GM12878 (cell line): ENCODE data around the gene SLC23A2.

ENCODE experiments used
- CHD4 ChIP-seq: fragments of 200-600 bp; sonication (generic); IDR thresholded peaks from 2 replicates; pipeline ENCODE4 v1.6.1; 2016; ENCODE audit warnings: mild to moderate bottlenecking
- CTCF ChIP-seq, 3 experiments: IDR thresholded peaks in 2 of 3; conservative IDR thresholded peaks in 1 of 3; 2 replicates each; pipeline ENCODE4 v1.5.1; 2011; ENCODE audit warnings: low read depth in 3 of 3, low read length in 3 of 3, mild to moderate bottlenecking in 3 of 3, control low read depth in 2 of 3, moderate library complexity in 2 of 3, inconsistent platforms in 1 of 3, mixed read lengths in 1 of 3; ENCODE audit not compliant: control insufficient read depth in 2 of 3, insufficient read depth in 1 of 3; ENCODE audit errors: extremely low read depth in 1 of 3
- EGR1 ChIP-seq, 2 experiments: IDR thresholded peaks; 1 replicate in 1 of 2; 2 replicates in 1 of 2; pipeline ENCODE4 v1.6.1; 2011 to 2012; ENCODE audit warnings: low read depth in 2 of 2, low read length in 2 of 2, borderline replicate concordance in 1 of 2, mild to moderate bottlenecking in 1 of 2, moderate library complexity in 1 of 2
- ELK1 ChIP-seq: IDR thresholded peaks from 2 replicates; pipeline ENCODE4 v1.6.1; 2012; ENCODE audit warnings: low read depth, low read length, improper control_type of control experiment
- KAT2A ChIP-seq: conservative IDR thresholded peaks from 2 replicates; pipeline ENCODE4 v1.6.1; 2011; ENCODE audit warnings: low read depth, low read length; ENCODE audit not compliant: control insufficient read depth
- MEF2A ChIP-seq: IDR thresholded peaks from 2 replicates; pipeline ENCODE4 v1.6.1; 2011; ENCODE audit warnings: low read depth, mild to moderate bottlenecking, low read length, moderate library complexity; ENCODE audit not compliant: insufficient read depth
- NRF1 ChIP-seq: conservative IDR thresholded peaks from 2 replicates; pipeline ENCODE4 v1.6.1; 2011; ENCODE audit warnings: mild to moderate bottlenecking, low read depth, low read length, improper control_type of control experiment
- RBBP5 ChIP-seq: fragments of 200-600 bp; sonication (generic); conservative IDR thresholded peaks from 2 replicates; pipeline ENCODE4 v1.6.1; 2016

- TF ChIP-seq NRF1 (no peak), RBBP5 (no peak), MEF2A (no peak), CTCF (IDR thresholded peaks at IDR 0.05 in 2 of 3, conservative IDR thresholded peaks at IDR 0.05 in 1 of 3; ENCODE audit: control insufficient read depth in 2 of 3, extremely low read depth in 1 of 3, insufficient read depth in 1 of 3, low read depth in 3 of 3, low read length in 3 of 3) (no peak), ELK1 (no peak), CHD4 (no peak), EGR1 (IDR thresholded peaks at IDR 0.05; ENCODE audit: borderline replicate concordance in 1 of 2, low read depth in 2 of 2, low read length in 2 of 2) (no peak), KAT2A (no peak)
Measured at GRCh38 chr20:5013682-5014447, 12.6 kb upstream of the SLC23A2 start.
